Neuron (in vitro differentiated cells): ENCODE results near the gene IL3RA.
"Not testable (repeated sequence)": the region's sequence is repeated elsewhere in the genome, so short reads cannot be mapped to it uniquely, and the experiment has no call there.

Source experiments
- H2AFZ ChIP-seq: one replicate; pipeline ENCODE4 v1.6.1; 2013; ENCODE audit warnings: low read depth, mild to moderate bottlenecking, inconsistent platforms, low read length, moderate library complexity
- H3K27me3 ChIP-seq: one replicate; pipeline ENCODE4 v1.6.1; 2013; ENCODE audit warnings: low read length; ENCODE audit not compliant: insufficient read depth
- H3K36me3 ChIP-seq: one replicate; pipeline ENCODE4 v1.6.1; 2013; ENCODE audit warnings: low read length; ENCODE audit not compliant: insufficient read depth
- H3K4me1 ChIP-seq: one replicate; pipeline ENCODE4 v1.6.1; 2013; ENCODE audit warnings: low read length; ENCODE audit not compliant: insufficient read depth
- H3K4me3 ChIP-seq: 2 replicates; pipeline ENCODE4 v1.5.1; 2013; ENCODE audit warnings: mild to moderate bottlenecking, low read length, moderate library complexity
- H3K9me3 ChIP-seq: one replicate; pipeline ENCODE4 v1.6.1; 2013; ENCODE audit warnings: low read length

Gene IL3RA

GRCh38 chrX:1419545-1420355, 83.2 kb downstream of the IL3RA start:
- Histone ChIP-seq H3K27me3 (no peaks in the 10 kb centered on the region), H3K36me3 (peaks cover 60% of the 10 kb centered on the region), H3K4me1 (no peaks in the 10 kb centered on the region), H2AFZ (no peak overlapping the region), H3K4me3 (no peak overlapping the region), H3K9me3 (peaks cover 30% of the 10 kb centered on the region)

DNA sequence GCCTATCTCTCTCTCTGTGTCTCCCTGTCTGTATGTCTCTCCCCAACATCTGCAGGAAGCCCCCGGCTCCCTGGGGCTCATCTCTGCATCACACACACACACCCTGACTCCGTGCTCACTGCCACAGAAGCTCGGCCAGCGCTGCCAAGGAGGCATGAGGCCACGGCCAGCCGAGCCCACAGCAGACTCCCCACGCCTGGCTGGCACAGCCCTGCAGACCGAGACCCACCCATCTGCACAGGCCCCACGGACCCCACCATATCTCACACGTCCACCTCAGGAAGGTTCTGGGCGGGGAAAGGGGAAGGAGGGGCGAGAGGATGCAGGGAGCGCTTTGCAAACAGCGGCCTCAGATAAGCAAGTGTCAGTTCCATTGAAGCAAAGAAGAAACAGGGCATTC, 83.8 kb downstream of the IL3RA start:
- H2AFZ ChIP-seq = no peak overlapping the region
- H3K36me3 ChIP-seq = peaks cover 63% of the 10 kb centered on the region

GRCh38 chrX:1421433-1422134, 85.0 kb downstream of the IL3RA start:
- Histone ChIP-seq H3K9me3 (peaks cover 30% of the 10 kb centered on the region), H3K36me3 (peaks cover 60% of the 10 kb centered on the region)

More for the DNA sequence above, 83.8 kb downstream of the IL3RA start:
- H3K4me1 ChIP-seq = no peaks in the 10 kb centered on the region
- H3K9me3 ChIP-seq = peaks cover 30% of the 10 kb centered on the region
- H3K27me3 ChIP-seq = no peaks in the 10 kb centered on the region
- no peak overlapping the region for H3K4me3 ChIP-seq

GRCh38 chrX:1422135-1422465, 85.5 kb downstream of the IL3RA start:
- Histone ChIP-seq H3K4me1 (no peaks in the 10 kb centered on the region), H3K4me3 (no peak overlapping the region), H2AFZ (no peak overlapping the region), H3K27me3 (no peaks in the 10 kb centered on the region), H3K36me3 (peaks cover 58% of the 10 kb centered on the region), H3K9me3 (peaks cover 30% of the 10 kb centered on the region)

More at GRCh38 chrX:1421433-1422134, 85.0 kb downstream of the IL3RA start:
- Histone ChIP-seq H3K4me1 (no peaks in the 10 kb centered on the region), H3K27me3 (no peaks in the 10 kb centered on the region), H2AFZ (no peak overlapping the region), H3K4me3 (no peak overlapping the region)

DNA sequence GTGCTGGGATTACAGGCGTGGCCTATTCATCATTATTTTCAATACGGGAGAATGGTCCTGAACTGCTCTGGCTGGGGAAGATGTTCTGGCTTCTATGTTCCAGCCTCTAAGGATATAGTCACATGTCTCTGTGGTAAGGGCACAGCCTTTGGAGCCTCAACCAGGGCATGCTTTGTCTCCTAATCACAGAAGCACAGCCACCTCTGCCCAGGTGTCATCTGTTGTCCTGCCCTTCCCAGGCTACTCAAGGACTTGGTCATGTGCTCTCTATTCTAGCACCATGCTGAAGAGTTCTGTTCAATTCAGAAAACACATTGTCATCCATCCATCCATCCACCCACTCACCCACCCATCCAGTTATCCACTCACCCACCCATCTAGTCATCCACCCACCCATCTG, 86.6 kb downstream of the IL3RA start:
- Histone ChIP-seq H3K27me3 (no peaks in the 10 kb centered on the region), H2AFZ (no peak overlapping the region), H3K9me3 (peaks cover 28% of the 10 kb centered on the region), H3K36me3 (peaks cover 56% of the 10 kb centered on the region), H3K4me1 (no peaks in the 10 kb centered on the region), H3K4me3 (no peak overlapping the region)

- Histone ChIP-seq H3K36me3 (peaks cover 52% of the 10 kb centered on the region), H3K4me3 (no peak overlapping the region), H2AFZ (no peak overlapping the region), H3K4me1 (no peaks in the 10 kb centered on the region), H3K27me3 (no peaks in the 10 kb centered on the region), H3K9me3 (peaks cover 25% of the 10 kb centered on the region)
Observed at GRCh38 chrX:1424147-1424851, 87.7 kb downstream of the IL3RA start.

DNA sequence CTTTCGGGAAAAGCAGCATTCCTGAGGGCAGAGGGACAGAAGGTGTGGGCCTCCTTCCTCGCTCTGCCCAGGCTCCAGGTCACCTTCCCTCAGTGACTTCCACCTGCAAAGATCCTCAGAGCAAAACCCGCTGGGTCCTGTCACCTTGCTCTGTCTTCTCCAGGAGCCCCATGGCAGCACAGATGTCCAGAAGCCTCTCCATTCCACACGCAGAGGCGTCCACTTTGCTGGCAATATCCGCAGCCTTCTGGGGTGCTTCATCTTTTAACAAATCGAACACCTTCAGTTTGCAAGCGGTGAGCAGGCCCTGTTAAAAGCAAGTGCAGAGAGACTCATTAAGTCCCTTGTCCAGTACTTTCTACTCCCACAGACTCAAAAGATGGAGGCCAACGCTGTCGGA, 88.8 kb downstream of the IL3RA start:
- H3K4me3 ChIP-seq = no peak overlapping the region
- no peaks in the 10 kb centered on the region for H3K27me3 ChIP-seq
- no peak overlapping the region for H2AFZ ChIP-seq
- H3K36me3 ChIP-seq = peaks cover 47% of the 10 kb centered on the region
- H3K4me1 ChIP-seq = no peaks in the 10 kb centered on the region
- H3K9me3 ChIP-seq = peaks cover 25% of the 10 kb centered on the region

DNA sequence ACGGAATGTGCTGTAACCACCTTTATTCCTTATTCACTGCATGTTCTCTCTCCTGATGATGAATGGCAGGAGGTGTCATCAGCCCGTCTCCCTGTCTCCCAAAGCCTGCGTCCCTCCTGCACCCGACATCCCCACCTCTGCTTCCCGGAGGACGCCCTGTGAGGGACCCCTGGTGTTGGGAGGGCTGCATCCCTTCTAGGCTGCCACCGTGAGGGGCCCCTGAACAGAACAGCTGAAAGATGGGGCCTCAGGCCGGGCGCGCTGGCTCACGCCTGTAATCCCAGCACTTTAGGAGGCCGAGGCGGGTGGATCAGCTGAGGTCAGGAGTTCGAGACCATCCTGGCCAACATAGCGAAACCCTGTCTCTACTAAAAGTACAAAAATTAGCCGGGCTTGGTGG, 89.7 kb downstream of the IL3RA start:
- peaks cover 24% of the 10 kb centered on the region for H3K9me3 ChIP-seq
- not testable (repeated sequence) for H3K4me3 ChIP-seq, H2AFZ ChIP-seq, H3K4me1 ChIP-seq, H3K27me3 ChIP-seq
- peaks cover 42% of the 10 kb centered on the region for H3K36me3 ChIP-seq

- H3K9me3 ChIP-seq = peaks cover 12% of the 10 kb centered on the region
- no peak overlapping the region for H3K4me3 ChIP-seq
- no peaks in the 10 kb centered on the region for H3K4me1 ChIP-seq
- no peak overlapping the region for H2AFZ ChIP-seq
- H3K27me3 ChIP-seq = no peaks in the 10 kb centered on the region
- H3K36me3 ChIP-seq = peaks cover 30% of the 10 kb centered on the region
Observed at GRCh38 chrX:1427756-1428155, 91.2 kb downstream of the IL3RA start.

GRCh38 chrX:1430451-1430850, 93.9 kb downstream of the IL3RA start:
- H3K4me3 ChIP-seq = no peak overlapping the region
- no peaks in the 10 kb centered on the region for H3K4me1 ChIP-seq
- peaks cover 14% of the 10 kb centered on the region for H3K9me3 ChIP-seq
- H3K27me3 ChIP-seq = no peaks in the 10 kb centered on the region
- H2AFZ ChIP-seq = no peak overlapping the region
- peaks cover 31% of the 10 kb centered on the region for H3K36me3 ChIP-seq
